RCC 7860 (cell line): ENCODE results near the gene GALNT9.

Source experiments
- DNase-seq: peaks from one replicate; pipeline ENCODE4 v3.0.0-alpha.2; 2015; ENCODE audit warnings: low spot score
- FAIRE-seq: peaks from 2 replicates; lab custom pipeline; 2012; peaks lifted over from hg19 to GRCh38; lab: Jason Lieb, UNC

The GALNT9 gene

DNA sequence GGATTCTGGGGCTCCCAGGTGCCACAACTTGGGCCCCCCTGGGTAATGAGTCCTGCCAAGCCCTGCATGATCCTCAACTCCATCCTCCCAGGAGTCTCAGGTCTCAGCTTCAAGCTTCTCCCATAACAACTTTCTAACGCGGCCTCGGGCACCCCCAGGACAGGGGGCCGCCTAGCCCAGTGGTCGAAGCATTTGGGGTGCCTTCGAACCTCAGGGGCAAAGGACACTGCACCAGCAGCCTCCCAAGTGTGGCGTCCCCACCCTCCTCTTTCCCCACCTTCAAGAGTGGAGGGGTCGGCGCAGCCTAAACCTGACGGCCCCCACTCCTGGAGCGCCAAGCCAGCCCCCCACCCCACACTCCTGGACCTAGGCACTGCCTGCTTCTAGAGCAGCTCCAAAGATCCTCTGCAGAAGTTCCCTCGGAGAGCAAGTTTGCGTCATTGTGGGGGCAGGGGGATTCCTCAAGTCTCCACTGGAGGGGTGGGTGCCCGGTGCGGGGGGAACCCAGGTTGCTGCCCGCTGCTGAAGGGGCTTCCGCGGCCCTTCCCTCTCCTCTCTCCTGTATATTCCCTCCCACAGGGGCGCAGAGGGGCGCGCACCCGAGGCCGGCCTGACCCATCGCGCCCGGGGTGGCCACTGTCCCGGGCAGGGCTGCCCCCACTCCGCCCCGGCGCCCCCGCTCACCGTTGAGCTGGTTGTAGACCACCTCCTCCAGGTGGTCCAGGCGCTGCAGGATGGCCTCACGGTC, 933 bp downstream of the GALNT9 start:
- FAIRE-seq (no peak), DNase-seq (no peak)

DNA sequence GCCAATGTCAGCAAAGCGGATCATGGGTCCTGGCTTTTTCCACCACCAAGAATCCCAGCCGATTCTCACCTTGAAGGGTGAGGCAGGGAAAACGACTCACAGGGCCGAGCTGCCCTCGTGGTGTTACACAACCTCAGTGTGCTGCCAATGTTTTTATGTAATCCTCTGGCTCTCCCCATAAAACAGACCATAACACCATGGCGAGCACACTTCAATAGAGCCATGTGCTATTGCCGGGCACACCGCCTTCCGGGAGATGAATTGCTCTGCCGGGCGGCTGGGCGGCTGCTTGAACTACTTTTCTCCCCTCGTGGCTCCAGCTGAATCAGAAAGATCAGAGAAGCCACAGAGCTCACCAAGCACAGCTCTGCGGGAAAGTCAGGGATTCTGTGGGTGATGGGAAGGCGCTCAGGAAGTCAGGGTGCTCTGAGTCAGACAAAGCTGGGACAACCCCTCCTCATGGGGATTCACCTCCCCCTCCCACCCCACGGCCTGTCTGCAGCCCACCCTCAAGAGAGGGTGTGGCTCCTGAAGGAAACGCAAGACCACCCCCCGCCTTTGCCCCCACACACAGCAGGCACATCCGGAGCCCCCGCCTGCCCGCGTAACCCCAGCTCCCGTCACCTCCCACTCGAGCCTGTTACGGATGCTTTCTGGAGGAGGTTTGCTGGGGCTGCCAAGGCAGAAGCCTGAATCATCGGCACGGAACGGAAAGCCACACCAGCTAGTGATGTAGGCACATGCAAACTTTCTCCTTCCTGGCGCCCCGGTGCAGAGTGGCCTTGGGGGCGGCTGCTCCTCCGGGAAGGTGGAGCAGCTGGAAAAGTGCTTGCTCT, 1.8 kb downstream of the GALNT9 start:
- FAIRE-seq (peak; percentile 84), DNase-seq (peak; percentile 90)

GRCh38 chr12:132326646-132327045, 2.7 kb downstream of the GALNT9 start:
- no peak for FAIRE-seq
- no peak for DNase-seq

DNA sequence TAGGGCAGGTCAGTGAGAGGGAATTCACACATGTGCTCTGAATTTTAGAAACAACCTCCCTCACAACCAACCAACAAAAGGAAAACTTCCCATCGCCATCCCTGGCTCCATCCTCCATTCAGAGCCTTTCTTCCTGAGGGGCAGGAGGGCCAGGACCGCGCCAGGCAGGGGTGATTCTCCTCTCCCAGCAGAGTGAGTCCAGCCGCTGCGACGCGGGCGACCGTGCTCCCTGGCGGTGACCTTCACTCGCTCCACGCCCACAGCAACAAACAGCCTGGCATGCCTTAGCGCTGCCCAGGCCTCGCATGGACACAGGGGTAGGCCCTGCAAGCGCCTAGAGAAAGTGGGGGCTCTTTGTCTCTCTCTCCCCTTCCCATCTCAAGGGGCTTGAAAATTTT, 3.7 kb downstream of the GALNT9 start:
- no peak for FAIRE-seq
- no peak for DNase-seq

GRCh38 chr12:132324841-132325732, 4.3 kb downstream of the GALNT9 start:
- DNase-seq (peak; percentile 9), FAIRE-seq (no peak)

DNA sequence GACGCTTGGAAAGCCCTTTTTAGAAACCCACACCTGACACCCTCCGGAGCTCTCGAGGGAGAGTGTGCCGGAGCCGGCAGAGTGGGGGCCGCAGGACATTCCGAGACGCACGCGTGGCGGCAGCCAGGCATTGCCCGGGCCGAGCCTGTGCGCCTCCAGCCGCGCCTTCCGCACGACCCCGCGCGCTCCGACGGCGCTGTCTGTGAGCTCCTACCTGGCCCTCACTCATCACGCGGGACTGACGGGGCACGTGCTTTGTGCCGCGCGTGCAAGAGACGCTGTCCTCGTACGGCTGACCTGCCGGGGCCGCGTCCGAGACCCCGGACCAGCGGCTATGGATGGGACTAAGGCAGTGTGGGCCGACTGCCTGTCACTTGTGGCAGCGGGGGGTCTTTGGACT, 5.2 kb downstream of the GALNT9 start:
- no peak for FAIRE-seq
- no peak for DNase-seq

DNA sequence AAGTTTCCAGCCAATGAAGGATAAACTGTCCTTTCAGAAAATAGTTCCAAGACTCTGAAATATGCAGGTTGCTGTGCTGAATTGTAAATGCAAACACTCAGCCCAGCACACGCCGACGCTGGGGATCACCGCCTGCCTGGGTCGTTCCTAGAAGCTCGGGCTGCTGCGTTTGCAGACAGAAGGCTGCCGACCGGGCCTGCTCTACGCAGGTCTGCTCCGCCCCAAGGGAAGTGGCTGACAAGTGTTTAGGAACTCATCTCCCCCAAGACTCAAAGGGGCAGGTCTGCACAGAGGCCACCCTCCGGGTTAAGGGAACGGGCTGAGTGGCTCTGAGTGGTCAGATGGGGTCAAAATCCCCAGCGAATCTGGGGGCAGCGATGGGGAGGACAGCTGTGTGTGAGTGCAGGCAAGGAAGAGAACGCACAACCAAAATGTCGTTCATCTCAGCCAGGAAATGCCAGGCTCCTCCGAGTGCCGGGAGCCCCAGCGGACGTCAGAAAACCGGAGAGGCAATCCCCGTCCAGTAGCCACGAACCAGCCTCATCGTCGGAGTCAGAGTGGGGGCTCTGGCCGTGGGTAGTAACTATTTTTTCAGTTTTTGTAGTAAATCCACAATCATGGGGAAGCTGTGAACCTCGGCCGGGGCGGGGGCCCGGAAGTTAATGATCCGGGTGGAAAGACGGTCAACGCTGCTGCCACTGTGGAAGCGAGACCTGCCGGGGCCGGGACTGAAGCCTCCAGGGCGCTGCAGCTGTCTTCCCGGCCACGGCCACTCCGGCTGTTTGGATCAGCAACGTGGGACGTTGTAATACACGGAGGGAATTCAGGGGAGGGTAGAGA, 6.0 kb downstream of the GALNT9 start:
- no peak for FAIRE-seq
- no peak for DNase-seq

- DNase-seq (no peak), FAIRE-seq (no peak)
Measured at GRCh38 chr12:132322206-132323132, 6.9 kb downstream of the GALNT9 start.

- FAIRE-seq (no peak), DNase-seq (no peak)
Measured at GRCh38 chr12:132321321-132322118, 7.9 kb downstream of the GALNT9 start.

DNA sequence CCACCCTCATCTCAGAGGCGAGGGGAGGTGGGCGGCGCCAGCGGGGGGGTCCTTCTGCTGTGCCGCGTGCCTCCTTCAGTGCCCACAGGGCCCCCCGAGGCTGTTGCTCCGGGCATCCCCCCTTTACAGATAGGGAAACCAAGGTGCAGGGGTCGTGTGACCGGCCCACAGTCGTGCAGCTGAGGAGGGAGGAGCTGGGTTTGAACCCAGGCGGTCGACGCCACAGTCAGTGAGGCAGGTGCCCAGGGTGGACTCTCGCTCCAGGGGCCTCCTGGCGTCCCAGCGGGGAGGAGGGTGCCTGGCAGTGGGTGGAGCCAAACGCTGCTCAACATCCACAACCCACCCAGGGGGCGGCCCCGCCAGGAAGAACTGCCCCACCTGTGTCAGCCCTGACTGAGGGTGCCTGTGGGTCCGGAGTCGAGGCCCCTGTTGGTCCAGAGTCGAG, 8.6 kb downstream of the GALNT9 start:
- DNase-seq = no peak
- FAIRE-seq = no peak

- FAIRE-seq = no peak
- DNase-seq = no peak
Measured at GRCh38 chr12:132319991-132320570, 9.3 kb downstream of the GALNT9 start.

DNA sequence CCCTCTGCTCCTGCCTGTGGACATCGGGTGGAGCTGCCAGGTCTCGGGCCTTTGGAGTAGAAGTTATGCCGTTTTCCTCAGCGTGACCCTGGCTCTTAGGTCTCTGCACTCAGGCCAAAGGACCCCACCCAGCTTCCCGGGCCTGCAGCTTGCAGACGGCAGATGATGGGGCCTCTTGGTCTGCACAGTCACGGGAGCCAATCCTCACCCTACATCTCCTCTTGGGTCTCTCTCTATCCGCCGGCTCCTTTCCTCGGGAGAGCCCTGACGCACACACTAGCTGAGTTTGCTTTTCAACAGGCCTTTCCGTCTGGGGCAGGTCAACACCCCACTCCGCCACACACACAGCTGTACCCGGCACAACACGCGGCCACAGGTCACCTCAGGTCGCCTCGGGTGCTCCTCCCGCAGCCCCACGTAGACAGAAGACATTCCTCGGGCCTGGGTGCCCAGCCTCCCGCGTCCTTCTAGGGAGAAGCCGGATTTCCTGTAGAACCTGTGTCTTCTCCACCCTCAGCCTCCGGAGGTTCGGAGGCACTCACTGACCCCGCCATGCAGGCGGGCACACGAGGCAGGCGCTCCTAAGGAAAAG, 9.9 kb downstream of the GALNT9 start:
- FAIRE-seq (no peak), DNase-seq (no peak)

- DNase-seq = no peak
- FAIRE-seq = no peak
Measured at GRCh38 chr12:132318618-132319033, 10.8 kb downstream of the GALNT9 start.

DNA sequence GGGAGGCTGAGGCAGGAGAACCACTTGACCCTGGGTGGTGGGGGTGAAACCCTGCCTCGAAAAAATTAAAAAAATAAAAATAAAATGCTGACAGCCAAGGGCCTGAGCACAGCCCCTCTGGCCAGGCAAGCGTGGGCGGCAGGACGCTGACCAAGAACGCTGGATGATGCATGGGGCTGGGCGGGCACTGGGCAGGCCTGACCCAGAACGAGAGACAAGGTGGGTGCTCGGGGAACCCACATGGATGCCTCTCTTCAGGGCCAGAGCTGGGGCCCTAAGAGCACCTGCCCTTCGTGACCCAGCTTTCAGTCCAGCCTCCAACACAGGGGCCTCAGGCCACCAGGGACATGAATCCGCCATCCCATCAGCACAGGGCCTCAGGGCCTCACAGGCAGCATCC, 11.3 kb downstream of the GALNT9 start:
- FAIRE-seq (no peak), DNase-seq (no peak)

GRCh38 chr12:132317233-132317938, 12.0 kb downstream of the GALNT9 start:
- DNase-seq (no peak), FAIRE-seq (no peak)

DNA sequence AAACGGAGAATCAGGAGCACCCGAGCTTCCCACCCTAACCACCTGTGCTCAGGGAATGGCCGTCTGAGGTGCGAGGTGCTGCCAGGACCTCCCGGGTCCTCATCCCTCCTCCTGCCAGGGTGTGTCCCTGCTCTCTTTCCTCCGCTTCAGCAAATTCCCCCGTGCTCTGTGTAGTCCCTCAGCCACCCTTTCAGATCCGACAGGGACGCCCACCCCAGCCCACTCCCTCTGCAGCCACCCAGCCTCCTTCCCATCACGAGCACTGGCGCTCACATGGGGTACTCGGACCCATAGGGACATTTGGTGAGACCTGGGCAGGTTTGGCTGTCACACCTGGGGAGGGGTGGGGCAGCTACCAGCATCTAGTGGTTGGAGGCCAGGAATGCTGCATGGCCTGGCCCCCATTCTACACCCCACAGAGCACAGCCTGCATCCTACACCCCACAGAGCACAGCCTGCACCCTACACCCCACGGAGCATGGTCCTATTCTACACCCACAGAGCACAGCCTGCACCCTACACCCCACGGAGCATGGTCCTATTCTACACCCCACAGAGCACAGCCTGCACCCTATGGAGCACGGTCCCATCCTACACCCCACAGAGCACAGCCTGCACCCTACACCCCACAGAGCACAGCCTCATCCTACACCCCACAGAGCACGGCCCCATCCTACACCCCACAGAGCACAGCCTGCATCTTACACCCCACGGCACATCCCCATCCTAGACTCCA, 12.7 kb downstream of the GALNT9 start:
- no peak for DNase-seq
- FAIRE-seq = no peak
